Chondrocyte (in vitro differentiated cells): ENCODE data around the gene SSC4D. TPM values are rescaled to one million over a fixed set of nuclear protein-coding genes. Genes with fewer than 3 reads are reported as not detected.
"Not testable (repeated sequence)": the region's sequence is repeated elsewhere in the genome, so short reads cannot be mapped to it uniquely, and the experiment has no call there.

ENCODE experiments used
- DNase-seq: peaks from one replicate; pipeline ENCODE4 v3.0.0; 2021; ENCODE audit warnings: mixed read lengths, low spot score
- H3K27ac Mint-ChIP-seq: one replicate; pipeline ENCODE4 v1.8.0; 2021; ENCODE audit warnings: mild to moderate bottlenecking, moderate library complexity, mixed read lengths; ENCODE audit not compliant: unreplicated experiment
- H3K27me3 Mint-ChIP-seq: 2 replicates; pipeline ENCODE4 v1.8.0; 2021; ENCODE audit warnings: low read depth, mixed read lengths
- H3K36me3 Mint-ChIP-seq: 2 replicates; pipeline ENCODE4 v1.8.0; 2021; ENCODE audit warnings: low read depth, mixed read lengths
- H3K4me1 Mint-ChIP-seq: 2 replicates; pipeline ENCODE4 v1.8.0; 2021; ENCODE audit warnings: low read depth, mild to moderate bottlenecking, mixed read lengths
- H3K4me3 Mint-ChIP-seq: one replicate; pipeline ENCODE4 v1.8.0; 2021; ENCODE audit warnings: mild to moderate bottlenecking, moderate library complexity, mixed read lengths; ENCODE audit not compliant: unreplicated experiment
- H3K9me3 Mint-ChIP-seq: 2 replicates; pipeline ENCODE4 v1.8.0; 2021; ENCODE audit warnings: low read depth, mixed read lengths
- total RNA-seq: library from RNA; stranded (reverse); gene quantifications from 3 replicates; pipeline ENCODE4 v1.2.1, GENCODE V29; 2021
- TF ChIP-seq, protein P1 (sequence below): fragments of 200-600 bp; sonication (generic); IDR thresholded peaks from 2 replicates; pipeline ENCODE4 v1.5.0; 2021; ENCODE audit warnings: antibody characterized with exemption, mild to moderate bottlenecking, moderate library complexity

Gene SSC4D
- total RNA-seq, 1 donor from 2014 or later: 1.2 TPM

DNA sequence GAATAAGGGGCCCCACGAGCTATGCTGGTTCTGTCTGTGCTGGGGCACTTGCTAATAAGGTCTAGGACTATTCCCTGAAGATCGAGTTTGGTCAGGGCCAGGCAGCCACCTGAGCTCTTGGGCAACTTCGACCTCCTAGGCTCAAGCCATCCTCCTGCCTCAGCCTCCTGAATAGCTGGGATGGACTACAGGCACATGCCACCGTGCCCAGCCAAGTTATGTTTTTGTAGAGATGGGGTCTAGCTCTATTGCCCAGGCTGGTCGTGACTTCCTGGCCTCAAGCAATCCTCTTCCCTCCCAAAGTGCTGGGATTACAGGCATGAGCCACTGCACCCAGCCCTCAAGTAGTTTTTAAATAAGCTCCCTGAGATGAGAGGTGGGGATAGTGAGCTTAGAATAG lies 18.1 kb upstream of the SSC4D start:
- Mint-ChIP-seq H3K4me3 (no peak overlapping the region), H3K4me1 (peaks cover 22% of the 10 kb centered on the region), H3K27ac (no peak overlapping the region), H3K9me3 (no peaks in the 10 kb centered on the region), H3K27me3 (no peaks in the 10 kb centered on the region), H3K36me3 (no peaks in the 10 kb centered on the region)
- TF ChIP-seq, protein P1, sequence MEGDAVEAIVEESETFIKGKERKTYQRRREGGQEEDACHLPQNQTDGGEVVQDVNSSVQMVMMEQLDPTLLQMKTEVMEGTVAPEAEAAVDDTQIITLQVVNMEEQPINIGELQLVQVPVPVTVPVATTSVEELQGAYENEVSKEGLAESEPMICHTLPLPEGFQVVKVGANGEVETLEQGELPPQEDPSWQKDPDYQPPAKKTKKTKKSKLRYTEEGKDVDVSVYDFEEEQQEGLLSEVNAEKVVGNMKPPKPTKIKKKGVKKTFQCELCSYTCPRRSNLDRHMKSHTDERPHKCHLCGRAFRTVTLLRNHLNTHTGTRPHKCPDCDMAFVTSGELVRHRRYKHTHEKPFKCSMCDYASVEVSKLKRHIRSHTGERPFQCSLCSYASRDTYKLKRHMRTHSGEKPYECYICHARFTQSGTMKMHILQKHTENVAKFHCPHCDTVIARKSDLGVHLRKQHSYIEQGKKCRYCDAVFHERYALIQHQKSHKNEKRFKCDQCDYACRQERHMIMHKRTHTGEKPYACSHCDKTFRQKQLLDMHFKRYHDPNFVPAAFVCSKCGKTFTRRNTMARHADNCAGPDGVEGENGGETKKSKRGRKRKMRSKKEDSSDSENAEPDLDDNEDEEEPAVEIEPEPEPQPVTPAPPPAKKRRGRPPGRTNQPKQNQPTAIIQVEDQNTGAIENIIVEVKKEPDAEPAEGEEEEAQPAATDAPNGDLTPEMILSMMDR: no peak
- DNase-seq: no peak

DNA sequence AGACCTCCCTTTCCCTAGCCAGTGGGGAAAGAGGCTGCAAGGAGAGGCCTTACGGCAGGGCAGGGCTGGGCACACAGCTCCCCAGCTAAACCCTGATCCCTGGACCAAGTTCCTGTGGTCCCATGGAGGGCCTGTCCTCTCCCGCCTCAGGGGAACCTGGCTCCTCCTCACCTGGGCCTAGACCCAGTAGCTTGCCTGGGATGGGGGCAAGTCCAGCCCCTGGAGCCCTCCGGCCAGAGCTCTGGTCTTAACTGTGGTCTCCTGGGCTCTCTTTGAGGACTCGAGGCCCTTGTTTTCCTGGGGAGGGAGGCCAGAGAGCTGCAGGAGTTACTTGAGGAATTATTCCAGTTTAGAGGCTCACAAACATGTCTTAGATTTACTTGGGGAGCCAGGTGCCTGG lies 16.7 kb upstream of the SSC4D start:
- Mint-ChIP-seq H3K27ac (no peak overlapping the region), H3K27me3 (no peaks in the 10 kb centered on the region), H3K4me3 (no peak overlapping the region), H3K9me3 (no peaks in the 10 kb centered on the region), H3K4me1 (peaks cover 27% of the 10 kb centered on the region), H3K36me3 (no peaks in the 10 kb centered on the region)
- TF ChIP-seq, protein P1: no peak
- DNase-seq: peak; percentile 46

DNA sequence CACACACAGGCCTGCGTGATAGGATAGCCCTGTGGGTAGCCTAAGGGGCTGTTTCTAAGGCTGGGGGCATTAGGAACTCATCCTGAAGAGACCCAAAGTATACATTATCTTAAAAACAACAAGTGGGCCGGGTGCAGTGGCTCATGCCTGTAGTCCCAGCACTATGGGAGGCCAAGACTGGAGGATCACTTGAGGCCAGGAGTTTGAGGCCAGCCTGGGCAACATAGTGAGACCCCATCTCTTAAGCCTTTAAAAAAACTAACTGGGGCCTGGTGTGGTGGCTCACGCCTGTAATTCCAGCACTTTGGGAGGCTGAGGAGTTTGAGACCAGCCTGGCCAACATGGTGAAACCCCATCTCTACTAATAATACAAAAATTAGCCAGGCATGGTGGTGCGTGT lies 16.1 kb upstream of the SSC4D start:
- not testable (repeated sequence) for H3K27ac Mint-ChIP-seq, H3K36me3 Mint-ChIP-seq, DNase-seq, H3K27me3 Mint-ChIP-seq, H3K9me3 Mint-ChIP-seq, H3K4me3 Mint-ChIP-seq
- H3K4me1 Mint-ChIP-seq: peaks cover 32% of the 10 kb centered on the region

DNA sequence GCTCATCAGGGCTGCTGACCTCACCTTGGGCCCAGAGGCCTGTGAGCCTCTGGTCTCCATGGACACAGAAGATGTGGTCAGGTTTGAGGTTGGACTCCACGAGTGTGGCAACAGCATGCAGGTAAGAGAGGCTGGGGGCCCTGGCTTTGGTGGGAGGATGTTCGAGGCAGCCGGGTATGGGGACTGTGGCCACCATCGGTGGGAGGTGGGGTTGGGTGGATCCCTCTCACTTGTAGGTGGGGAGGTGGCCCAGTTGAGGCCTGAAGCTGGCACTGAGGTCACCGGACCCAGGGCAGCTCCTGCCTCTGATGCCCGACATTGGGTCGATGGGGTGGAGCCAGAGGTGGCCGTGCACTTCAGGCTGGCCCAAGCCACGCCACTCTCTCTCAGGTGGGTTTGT lies 15.7 kb upstream of the SSC4D start:
- H3K4me1 Mint-ChIP-seq: peaks cover 36% of the 10 kb centered on the region
- no peak overlapping the region for H3K27ac Mint-ChIP-seq
- no peaks in the 10 kb centered on the region for H3K36me3 Mint-ChIP-seq
- TF ChIP-seq, protein P1: no peak
- peaks cover 4% of the 10 kb centered on the region for H3K9me3 Mint-ChIP-seq
- H3K4me3 Mint-ChIP-seq: no peak overlapping the region
- DNase-seq: peak; percentile 81
- H3K27me3 Mint-ChIP-seq: no peaks in the 10 kb centered on the region

DNA sequence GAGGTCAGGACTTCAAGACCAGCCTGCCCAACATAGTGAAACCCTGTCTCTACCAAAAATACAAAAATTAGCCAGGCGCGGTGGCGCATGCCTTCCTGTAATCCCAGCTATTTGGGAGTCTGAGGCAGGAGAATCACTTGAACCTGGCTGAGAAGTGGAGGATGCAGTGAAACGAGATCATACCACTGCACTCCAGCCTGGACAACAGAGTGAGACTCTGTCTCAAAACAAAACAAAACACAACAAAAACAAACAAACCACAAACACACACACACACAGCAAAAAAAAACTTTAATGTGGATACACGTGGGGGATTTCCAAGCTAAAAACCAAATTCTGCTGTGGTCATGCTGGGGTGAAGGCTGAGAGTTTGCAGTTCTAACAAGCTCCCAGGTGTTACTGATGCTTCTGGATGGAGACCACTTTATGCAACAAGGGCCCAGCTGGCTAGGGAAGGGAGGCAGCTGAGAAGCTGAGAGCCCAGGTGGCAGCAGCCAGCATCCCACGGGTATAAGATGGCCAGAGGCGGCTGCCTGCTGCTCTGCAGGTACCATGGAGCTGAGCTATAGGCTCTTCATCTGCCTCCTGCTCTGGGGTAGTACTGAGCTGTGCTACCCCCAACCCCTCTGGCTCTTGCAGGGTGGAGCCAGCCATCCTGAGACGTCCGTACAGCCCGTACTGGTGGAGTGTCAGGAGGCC lies 15.1 kb upstream of the SSC4D start, which contains the start of gene ZP3:
TSS of gene ZP3 (plus strand) at position 538 of the 699 bp plus-strand sequence. CDS start at position 553, 15 bp downstream.
- peak; percentile 51 for DNase-seq
- Mint-ChIP-seq H3K4me3 (no peak within 1 kb of the TSS), H3K27ac (peak within 1 kb of the TSS; percentile 91), H3K9me3 (peaks cover 6% of the 10 kb centered on the region), H3K27me3 (no peaks in the 10 kb centered on the region), H3K36me3 (no peaks in the 10 kb centered on the region), H3K4me1 (peaks cover 41% of the 10 kb centered on the region)
- TF ChIP-seq, protein P1: no peak
